ENCODE results near the gene GIPR. TPM values are rescaled to one million over a fixed set of nuclear protein-coding genes. Genes with fewer than 3 reads are reported as not detected.

Gene GIPR
- total and polyA plus RNA-seq, 2 of the 13 experiments (the other 11 are each of a cell fraction or from before 2014, with no cell fraction given): 0.15 to 1.2 TPM

- no peak for TF ChIP-seq SNRNP70 (IDR thresholded peaks at IDR 0.05; ENCODE audit: low read depth, low read length)
- TF ChIP-seq KDM5A (IDR thresholded peaks at IDR 0.05; ENCODE audit: borderline replicate concordance, low read length): no peak
- TF ChIP-seq ZNF337 (CRISPR knock-in tag; IDR thresholded peaks at IDR 0.05; ENCODE audit: borderline replicate concordance, low read depth): no peak
- TF ChIP-seq TOPORS (CRISPR knock-in tag; IDR thresholded peaks at IDR 0.05): no peak
- TF ChIP-seq ZNF770 (CRISPR knock-in tag; IDR thresholded peaks at IDR 0.05): no peak
- TF ChIP-seq HMG20B (CRISPR knock-in tag; conservative IDR thresholded peaks at IDR 0.05): no peak
- no peak for TF ChIP-seq CERS6 (CRISPR knock-in tag; IDR thresholded peaks at IDR 0.05)
- TF ChIP-seq TFAP4 (IDR thresholded peaks at IDR 0.05; ENCODE audit: borderline replicate concordance, low read depth): no peak
- TF ChIP-seq ZNF329 (CRISPR knock-in tag; IDR thresholded peaks at IDR 0.05; ENCODE audit: low read depth): no peak
- TF ChIP-seq MLXIP (CRISPR knock-in tag; IDR thresholded peaks at IDR 0.05; ENCODE audit: borderline replicate concordance): no peak
- peak; percentile 34; the same call in 1 of the 2 replicates for TF ChIP-seq ZFP91 (CRISPR knock-in tag; IDR thresholded peaks at IDR 0.05; ENCODE audit: borderline replicate concordance)
- TF ChIP-seq MED1 (CRISPR knock-in tag; IDR thresholded peaks at IDR 0.05): no peak
- no peak for TF ChIP-seq ZNF709 (CRISPR knock-in tag; IDR thresholded peaks at IDR 0.05)
- TF ChIP-seq TAF1 (CRISPR knock-in tag; IDR thresholded peaks at IDR 0.05): no peak
- TF ChIP-seq DRAP1 (CRISPR knock-in tag; IDR thresholded peaks at IDR 0.05): peak; percentile 32; the same call in 1 of the 2 replicates
- no peak for TF ChIP-seq FOXA1 (IDR thresholded peaks at IDR 0.05)
- TF ChIP-seq FOXA1 (CRISPR knock-in tag; IDR thresholded peaks at IDR 0.05): no peak
- TF ChIP-seq ZKSCAN5 (CRISPR knock-in tag; IDR thresholded peaks at IDR 0.05): no peak
- TF ChIP-seq ELF1 (CRISPR knock-in tag; IDR thresholded peaks at IDR 0.05): peak; percentile 64; the same call in 1 of the 2 replicates
- TF ChIP-seq MLLT10 (CRISPR knock-in tag; IDR thresholded peaks at IDR 0.05): no peak
- no peak for TF ChIP-seq TCF7L2 (IDR thresholded peaks at IDR 0.05; ENCODE audit: low read depth, low read length)
- no peak for TF ChIP-seq ISX (CRISPR knock-in tag; conservative IDR thresholded peaks at IDR 0.05)
Measured at GRCh38 chr19:45670670-45671453, 2.8 kb downstream of the GIPR start (continued).
